Uterus (tissue), 4 donors: ENCODE measurements around the gene E2F8. TPM values are rescaled to one million over a fixed set of nuclear protein-coding genes. Genes with fewer than 3 reads are reported as not detected.

ENCODE experiments used
- DNase-seq, 2 donors: peaks; one replicate each; pipeline ENCODE4 v3.0.0-alpha.2; 2019 to 2020
- H3K27ac ChIP-seq, 2 donors: fragments of 200-600 bp; sonication (generic); 1 replicate in 1 of 2; 2 replicates in 1 of 2; pipeline ENCODE4 v1.5.1; 2016 to 2018
- H3K27me3 ChIP-seq, 2 donors: fragments of 200-600 bp; sonication (generic); one replicate each; pipeline ENCODE4 v1.5.1; 2018 to 2019; ENCODE audit warnings: control low read depth in 1 of 2
- H3K36me3 ChIP-seq, 2 donors: fragments of 200-600 bp; sonication (generic); one replicate each; pipeline ENCODE4 v1.5.1; 2019; ENCODE audit warnings: control low read depth in 1 of 2
- H3K4me1 ChIP-seq, 2 donors: fragments of 200-600 bp; sonication (generic); one replicate each; pipeline ENCODE4 v1.5.1; 2018 to 2019; ENCODE audit warnings: control low read depth in 1 of 2
- H3K4me3 ChIP-seq, 2 donors: fragments of 200-600 bp; sonication (generic); 1 replicate in 1 of 2; 2 replicates in 1 of 2; pipeline ENCODE4 v1.5.1; 2018 to 2019; ENCODE audit warnings: mild to moderate bottlenecking in 1 of 2
- H3K9me3 ChIP-seq, 2 donors: fragments of 200-600 bp; sonication (generic); one replicate each; pipeline ENCODE4 v1.5.1; 2019; ENCODE audit warnings: control low read depth in 1 of 2
- CTCF ChIP-seq, 4 experiments: fragments of 200-600 bp in 2 of 4; fragments of 450-650 bp in 2 of 4; sonication (generic) in 2 of 4; IDR thresholded peaks; one replicate each; pipeline ENCODE4 v1.5.1; 2016 to 2019; ENCODE audit warnings: antibody characterized with exemption in 4 of 4, mild to moderate bottlenecking in 2 of 4, moderate library complexity in 1 of 4
- POLR2A ChIP-seq, 2 donors: fragments of 450-650 bp; IDR thresholded peaks; one replicate each; pipeline ENCODE4 v1.6.1; 2016; ENCODE audit warnings: antibody characterized with exemption in 2 of 2, mild to moderate bottlenecking in 1 of 2, moderate library complexity in 1 of 2
- intact Hi-C: fragments of 100-400 bp; cut with DNase I; formaldehyde crosslinking; loops from one replicate; pipeline ENCODE4 v1.15.1; 2023; ENCODE audit warnings: low total_unique reads
- total RNA-seq, 4 donors: library from RNA; depleted of rRNA in 3 of 4; stranded (reverse); fragments of >200 nt in 3 of 4; gene quantifications; one replicate each; pipeline versions ENCODE4 v1.1.0 to v1.2.4, GENCODE V29; 2014 to 2023
- donor health status: DM: yes; HTN: yes; CAD: no.

E2F8 gene
- total RNA-seq, 4 donors from 2014 or later = 2.4 TPM; not detected in 3

GRCh38 chr11:19201737-19202605 lies 38.8 kb downstream of the E2F8 start, which contains the start of gene CSRP3:
Gene CSRP3 (minus strand): TSS chr11:19201983. CDS start chr11:19192448, 9,535 bp downstream.
- Histone ChIP-seq H3K27me3 (no peaks in the 10 kb centered on the region), H3K4me1 (no peaks in the 10 kb centered on the region), H3K27ac (no peak within 1 kb of the TSS), H3K36me3 (no peaks in the 10 kb centered on the region), H3K4me3 (no peak within 1 kb of the TSS), H3K9me3 (no peaks in the 10 kb centered on the region)
- intact Hi-C loops = no loop called here
- DNase-seq = no peak
- TF ChIP-seq CTCF (IDR thresholded peaks at IDR 0.05) = no peak

- Histone ChIP-seq H3K36me3 (no peaks in the 10 kb centered on the region), H3K27me3 (no peaks in the 10 kb centered on the region), H3K4me1 (no peaks in the 10 kb centered on the region), H3K27ac (no peak overlapping the region), H3K4me3 (no peak overlapping the region), H3K9me3 (no peaks in the 10 kb centered on the region)
- intact Hi-C loops = no loop called here
- no peak for DNase-seq
- TF ChIP-seq CTCF (IDR thresholded peaks at IDR 0.05) (no peak), POLR2A (IDR thresholded peaks at IDR 0.05) (no peak)
Measured at GRCh38 chr11:19200410-19201201, 40.1 kb downstream of the E2F8 start.

- DNase-seq = no peak
- intact Hi-C loops = no loop called here
- TF ChIP-seq POLR2A (IDR thresholded peaks at IDR 0.05) = no peak
- TF ChIP-seq CTCF (IDR thresholded peaks at IDR 0.05) = no peak
- no peak overlapping the region for H3K27ac ChIP-seq
- H3K9me3 ChIP-seq = no peaks in the 10 kb centered on the region
- no peaks in the 10 kb centered on the region for H3K4me1 ChIP-seq
- H3K4me3 ChIP-seq = no peak overlapping the region
- no peaks in the 10 kb centered on the region for H3K27me3 ChIP-seq
- H3K36me3 ChIP-seq = no peaks in the 10 kb centered on the region
Measured at GRCh38 chr11:19199771-19200170, 41.0 kb downstream of the E2F8 start.

- TF ChIP-seq POLR2A (IDR thresholded peaks at IDR 0.05) = no peak
- TF ChIP-seq CTCF (IDR thresholded peaks at IDR 0.05) = no peak
- Histone ChIP-seq H3K27ac (no peak overlapping the region), H3K27me3 (no peaks in the 10 kb centered on the region), H3K4me1 (no peaks in the 10 kb centered on the region), H3K4me3 (no peak overlapping the region), H3K36me3 (no peaks in the 10 kb centered on the region), H3K9me3 (no peaks in the 10 kb centered on the region)
- intact Hi-C loops = no loop called here
- DNase-seq = no peak
Measured at GRCh38 chr11:19199048-19199447, 41.7 kb downstream of the E2F8 start.

- no peak overlapping the region for H3K27ac ChIP-seq
- intact Hi-C loops = no loop called here
- no peak for TF ChIP-seq CTCF (IDR thresholded peaks at IDR 0.05)
- no peak for TF ChIP-seq POLR2A (IDR thresholded peaks at IDR 0.05)
- H3K9me3 ChIP-seq = no peaks in the 10 kb centered on the region
- H3K36me3 ChIP-seq = no peaks in the 10 kb centered on the region
- no peak for DNase-seq
- no peaks in the 10 kb centered on the region for H3K4me1 ChIP-seq
- no peak overlapping the region for H3K4me3 ChIP-seq
- no peaks in the 10 kb centered on the region for H3K27me3 ChIP-seq
Measured at GRCh38 chr11:19196432-19196831, 44.3 kb downstream of the E2F8 start.
